Peyer's patch (tissue), 4 donors: Measurements from ENCODE around the gene APOC3.
"Not testable (repeated sequence)": the region's sequence is repeated elsewhere in the genome, so short reads cannot be mapped to it uniquely, and the experiment has no call there.

Source experiments
- CTCF ChIP-seq, 6 experiments: fragments of 450-650 bp in 4 of 6; fragments of 200-600 bp in 2 of 6; sonication (generic) in 1 of 6; IDR thresholded peaks; one replicate each; pipeline ENCODE4 v1.5.1; 2017 to 2019; ENCODE audit warnings: antibody characterized with exemption in 6 of 6, mild to moderate bottlenecking in 3 of 6, moderate library complexity in 1 of 6
- POLR2A ChIP-seq, 2 donors: fragments of 450-650 bp; IDR thresholded peaks; one replicate each; pipeline ENCODE4 v1.5.1; 2017; ENCODE audit warnings: antibody characterized with exemption in 2 of 2, mild to moderate bottlenecking in 2 of 2, moderate library complexity in 2 of 2

- not testable (repeated sequence) for TF ChIP-seq CTCF, POLR2A (IDR thresholded peaks at IDR 0.05)
These were observed 4.9 kb downstream of the APOC3 start for GRCh38 chr11:116834535-116835041.
